ENCODE data around the gene USP13.
"Not testable (repeated sequence)": the region's sequence is repeated elsewhere in the genome, so short reads cannot be mapped to it uniquely, and the experiment has no call there.

Gene USP13

DNA sequence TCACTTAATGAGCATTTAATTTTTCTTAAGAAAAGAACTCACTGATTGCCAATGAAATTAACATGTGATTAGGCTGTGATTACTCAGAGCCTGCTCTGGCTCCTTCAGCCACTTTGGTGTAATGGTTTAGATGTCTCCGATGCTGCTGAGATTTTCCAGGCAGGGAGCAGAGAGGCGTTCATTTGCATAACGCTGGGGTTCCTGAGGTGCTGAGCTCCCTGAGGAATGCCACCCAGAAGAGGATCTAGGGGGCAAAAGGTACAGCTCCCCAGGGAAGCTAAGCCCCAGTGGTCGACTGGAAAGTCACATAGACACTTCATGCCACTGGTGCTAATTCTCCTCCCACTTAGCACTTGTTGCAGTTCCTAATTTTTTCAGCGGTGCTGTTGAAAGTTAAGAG, 119.5 kb downstream of the USP13 start:
- no peak for DNase-seq (ENCODE audit: low read depth)
- TF ChIP-seq, protein P1, sequence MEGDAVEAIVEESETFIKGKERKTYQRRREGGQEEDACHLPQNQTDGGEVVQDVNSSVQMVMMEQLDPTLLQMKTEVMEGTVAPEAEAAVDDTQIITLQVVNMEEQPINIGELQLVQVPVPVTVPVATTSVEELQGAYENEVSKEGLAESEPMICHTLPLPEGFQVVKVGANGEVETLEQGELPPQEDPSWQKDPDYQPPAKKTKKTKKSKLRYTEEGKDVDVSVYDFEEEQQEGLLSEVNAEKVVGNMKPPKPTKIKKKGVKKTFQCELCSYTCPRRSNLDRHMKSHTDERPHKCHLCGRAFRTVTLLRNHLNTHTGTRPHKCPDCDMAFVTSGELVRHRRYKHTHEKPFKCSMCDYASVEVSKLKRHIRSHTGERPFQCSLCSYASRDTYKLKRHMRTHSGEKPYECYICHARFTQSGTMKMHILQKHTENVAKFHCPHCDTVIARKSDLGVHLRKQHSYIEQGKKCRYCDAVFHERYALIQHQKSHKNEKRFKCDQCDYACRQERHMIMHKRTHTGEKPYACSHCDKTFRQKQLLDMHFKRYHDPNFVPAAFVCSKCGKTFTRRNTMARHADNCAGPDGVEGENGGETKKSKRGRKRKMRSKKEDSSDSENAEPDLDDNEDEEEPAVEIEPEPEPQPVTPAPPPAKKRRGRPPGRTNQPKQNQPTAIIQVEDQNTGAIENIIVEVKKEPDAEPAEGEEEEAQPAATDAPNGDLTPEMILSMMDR (IDR thresholded peaks at IDR 0.05; ENCODE audit: control insufficient read depth, extremely low read depth, insufficient read depth) = no peak
- H3K4me3 ChIP-seq (ENCODE audit: low read depth, low read length) = no peak overlapping the region

DNA sequence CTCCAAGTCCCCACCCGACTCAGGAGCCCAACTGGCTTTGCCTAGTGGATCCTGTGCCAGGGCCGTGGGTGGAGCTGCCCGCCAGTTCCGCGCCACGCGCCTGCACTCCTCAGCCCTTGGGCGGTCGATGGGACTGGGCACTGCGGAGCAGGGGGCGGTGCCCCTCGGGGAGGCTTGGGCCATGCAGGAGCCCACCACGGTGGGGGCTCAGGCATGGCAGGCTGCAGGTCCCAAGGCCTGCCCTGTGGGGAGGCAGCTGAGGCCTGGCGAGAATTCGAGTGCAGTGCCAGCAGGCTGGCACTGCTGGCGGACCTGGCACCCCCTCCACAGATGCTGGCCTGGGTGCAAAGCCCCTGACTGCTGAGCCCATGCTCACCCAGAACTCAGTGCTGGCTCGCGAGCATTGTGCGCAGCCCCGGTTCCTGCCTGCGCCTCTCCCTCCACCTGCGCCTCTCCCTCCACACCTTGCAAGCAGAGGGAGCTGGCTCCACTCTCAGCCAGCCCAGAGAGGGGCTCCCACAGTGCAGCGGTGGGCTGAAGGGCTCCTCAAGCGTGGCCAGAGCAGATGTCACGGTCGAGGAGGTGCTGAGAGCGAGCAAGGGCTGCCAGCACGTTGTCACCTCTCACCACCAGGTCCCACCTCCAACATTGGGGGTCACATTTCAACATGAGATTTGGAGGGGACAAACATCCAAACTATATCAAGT, 122.7 kb downstream of the USP13 start:
- DNase-seq (ENCODE audit: low read depth) = no peak
- TF ChIP-seq, protein P1 (IDR thresholded peaks at IDR 0.05; ENCODE audit: control insufficient read depth, extremely low read depth, insufficient read depth) = no peak
- H3K4me3 ChIP-seq (ENCODE audit: low read depth, low read length) = no peak overlapping the region

DNA sequence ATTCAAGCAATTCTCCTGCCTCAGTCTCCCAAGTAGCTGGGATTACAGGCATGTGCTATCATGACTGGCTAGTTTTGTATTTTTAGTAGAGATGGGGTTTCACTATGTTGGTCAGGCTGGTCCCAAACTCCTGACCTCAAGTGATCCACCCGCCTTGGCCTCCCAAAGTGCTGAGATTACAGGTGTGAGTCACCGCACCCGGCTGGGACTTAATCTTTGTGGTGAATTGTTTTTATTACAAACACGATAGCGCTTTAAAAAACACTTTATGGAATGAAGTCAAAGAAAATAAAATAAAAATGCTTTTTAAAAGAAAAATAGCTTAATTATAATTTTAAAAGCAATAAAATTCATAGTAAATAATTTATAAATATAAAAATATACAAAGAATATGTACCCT, 130.0 kb downstream of the USP13 start:
- H3K4me3 ChIP-seq (ENCODE audit: low read depth, low read length) = not testable (repeated sequence)

DNA sequence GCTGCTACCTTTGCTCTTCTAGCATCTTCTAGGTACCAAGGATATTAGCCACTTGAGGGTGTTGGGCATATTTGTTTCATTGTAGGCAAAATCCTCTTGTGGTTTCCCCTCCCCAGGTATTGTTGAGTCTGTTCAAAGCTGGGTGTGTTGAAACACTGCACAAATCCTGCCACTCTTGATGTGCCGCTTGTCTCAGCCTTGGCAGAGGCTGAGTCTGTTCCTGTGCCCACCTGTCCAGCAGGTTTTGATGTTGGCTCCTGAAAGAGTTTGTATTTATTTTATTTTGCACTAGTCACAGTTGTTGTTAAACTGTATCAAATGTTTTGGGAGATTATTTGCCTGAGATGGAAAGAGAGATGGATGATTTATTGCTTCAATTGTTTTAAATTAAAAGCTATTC, 136.2 kb downstream of the USP13 start:
- TF ChIP-seq, protein P1 (IDR thresholded peaks at IDR 0.05; ENCODE audit: control insufficient read depth, extremely low read depth, insufficient read depth) = no peak
- H3K4me3 ChIP-seq (ENCODE audit: low read depth, low read length) = no peak overlapping the region
- DNase-seq (ENCODE audit: low read depth) = peak; percentile 81

More for the DNA sequence above, 130.0 kb downstream of the USP13 start:
- DNase-seq (ENCODE audit: low read depth) = not testable (repeated sequence)

DNA sequence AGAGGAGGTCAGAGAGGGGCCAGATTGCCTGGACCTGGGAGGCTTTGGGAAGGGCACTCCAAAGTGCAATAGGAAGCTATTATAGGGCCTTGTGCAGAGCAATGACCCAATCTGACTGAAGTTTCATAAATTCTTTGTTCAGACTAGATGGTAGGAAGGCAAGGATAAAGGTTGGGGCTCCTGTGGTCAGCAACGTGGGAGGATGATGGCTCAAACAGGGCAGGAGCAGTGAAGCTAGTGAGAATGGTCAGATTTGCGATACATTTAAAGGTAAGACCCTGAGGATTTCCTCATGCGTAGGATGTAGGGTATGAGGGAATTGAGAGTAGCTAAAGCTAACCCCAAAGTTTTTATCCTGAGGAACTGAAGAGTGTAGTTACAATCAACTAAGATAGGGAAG, 139.0 kb downstream of the USP13 start:
- no peak overlapping the region for H3K4me3 ChIP-seq (ENCODE audit: low read depth, low read length)
- no peak for DNase-seq (ENCODE audit: low read depth)
- TF ChIP-seq, protein P1 (IDR thresholded peaks at IDR 0.05; ENCODE audit: control insufficient read depth, extremely low read depth, insufficient read depth) = no peak

DNA sequence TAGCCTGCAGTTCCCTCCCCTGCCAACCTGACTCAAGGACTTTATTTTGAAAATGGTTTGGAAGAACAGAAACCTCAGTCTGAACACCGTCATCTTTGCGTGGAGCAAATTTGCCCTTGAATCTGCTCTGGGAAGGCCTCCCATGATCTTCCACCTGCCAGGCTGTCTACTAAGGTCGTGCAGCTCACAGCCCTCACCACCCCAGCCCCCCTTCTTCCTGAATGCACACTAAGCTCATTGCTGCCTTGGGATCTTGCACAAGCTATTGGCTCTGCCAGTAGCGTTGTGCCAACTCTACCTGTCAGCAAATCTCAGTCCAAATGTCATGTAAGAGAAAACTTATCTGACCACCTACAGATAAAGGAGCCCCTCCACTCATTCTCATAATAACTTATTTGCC, 141.5 kb downstream of the USP13 start:
- no peak overlapping the region for H3K4me3 ChIP-seq (ENCODE audit: low read depth, low read length)
- DNase-seq (ENCODE audit: low read depth) = no peak
- TF ChIP-seq, protein P1 (IDR thresholded peaks at IDR 0.05; ENCODE audit: control insufficient read depth, extremely low read depth, insufficient read depth) = no peak

DNA sequence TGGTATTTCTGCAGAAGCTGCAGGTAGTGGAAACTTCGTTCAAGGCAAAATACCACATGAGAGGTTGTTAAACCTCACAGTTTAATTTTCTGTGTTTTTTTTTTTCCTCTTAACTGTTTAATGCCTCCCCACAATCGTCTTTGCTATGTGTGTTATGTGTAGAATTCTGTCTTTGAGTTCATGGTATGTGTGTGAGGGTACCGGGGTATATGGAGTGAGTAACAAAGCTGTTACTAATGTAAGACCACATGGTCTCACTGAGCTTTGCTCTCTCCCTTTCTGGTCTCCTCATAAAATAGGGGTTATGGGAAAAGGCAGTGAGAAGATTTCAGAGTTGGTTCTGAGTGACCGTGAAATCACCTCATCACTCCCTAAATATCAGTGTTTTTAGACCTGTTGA, 143.6 kb downstream of the USP13 start:
- TF ChIP-seq, protein P1 (IDR thresholded peaks at IDR 0.05; ENCODE audit: control insufficient read depth, extremely low read depth, insufficient read depth) = no peak
- no peak for DNase-seq (ENCODE audit: low read depth)
- no peak overlapping the region for H3K4me3 ChIP-seq (ENCODE audit: low read depth, low read length)
